Dermis blood vessel endothelial cell (primary cell): ENCODE results near the gene TMEM37. TPM values are rescaled to one million over a fixed set of nuclear protein-coding genes. Genes with fewer than 3 reads are reported as not detected.
A peak's percentile ranks its signal among the peaks of the same experiment; 100 is the strongest.

Experiments
- DNase-seq: peaks from one replicate; pipeline ENCODE4 v3.0.0; 2010
- total RNA-seq: library from RNA; depleted of rRNA; stranded (reverse); fragments of >200 nt; gene quantifications from 2 replicates; pipeline ENCODE4 v1.2.3, GENCODE V29; 2014

Gene TMEM37
- total RNA-seq, 1 donor from 2014 or later = 0.51 TPM

- DNase-seq = no peak
These were observed 3.0 kb downstream of the TMEM37 start for GRCh38 chr2:119434664-119435063.

DNA sequence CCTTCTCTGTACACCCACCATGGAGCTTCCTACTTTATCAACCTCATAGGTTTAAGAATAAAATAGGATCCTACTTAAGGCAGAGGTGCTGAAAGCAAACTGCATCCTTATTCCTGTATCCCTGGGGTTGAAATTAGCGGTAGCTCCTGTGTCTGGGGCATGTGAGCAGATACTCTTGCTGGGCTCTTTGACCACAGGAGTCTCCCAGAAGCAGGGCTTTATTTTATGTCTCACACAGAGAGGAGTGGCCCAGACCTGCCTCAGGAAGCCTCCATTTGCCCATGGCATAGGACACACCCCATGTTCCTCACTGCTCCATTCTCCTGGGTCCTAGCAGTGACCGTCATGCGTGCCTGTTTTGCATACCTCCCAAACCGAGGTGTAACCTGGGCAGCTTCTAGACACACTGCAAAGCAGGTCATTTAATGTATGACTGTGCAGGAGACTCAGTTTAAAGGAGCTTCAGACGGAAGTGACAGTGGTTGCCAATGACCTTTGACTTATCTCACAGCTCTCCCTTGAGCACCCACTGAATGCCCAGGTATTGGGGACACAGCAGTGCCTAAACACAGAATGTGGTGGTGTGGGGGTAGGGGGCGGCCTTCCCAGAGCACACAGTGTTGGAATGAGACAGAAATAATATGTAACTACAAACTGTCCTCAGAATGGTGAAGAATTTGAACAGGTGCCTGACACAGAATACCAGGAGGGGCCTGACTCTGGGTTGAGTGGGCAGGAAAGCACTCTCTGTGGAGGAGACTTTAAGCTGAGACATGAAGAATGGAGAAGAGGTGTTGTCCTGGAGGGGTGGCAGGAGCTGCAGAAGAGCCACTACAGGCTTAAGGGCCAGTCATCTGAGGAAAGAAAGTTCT lies 3.7 kb downstream of the TMEM37 start:
- no peak for DNase-seq

DNA sequence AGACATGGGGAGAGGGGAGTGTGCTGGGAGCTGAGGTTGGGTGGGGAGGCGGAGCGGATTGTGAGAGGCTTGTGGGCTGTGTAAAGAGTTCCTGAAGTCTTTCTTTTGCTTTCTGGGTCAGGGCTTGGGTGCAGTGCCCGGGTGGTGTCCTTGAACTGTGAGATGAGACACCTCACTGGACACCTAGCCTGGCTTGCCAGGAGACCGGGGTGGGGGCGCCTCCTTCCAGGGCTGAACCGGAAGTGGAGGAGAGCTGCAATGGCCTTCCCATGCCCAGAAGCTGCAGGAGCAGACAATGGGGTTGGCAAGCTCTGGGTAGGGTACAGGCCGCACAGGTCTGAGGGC lies 4.3 kb downstream of the TMEM37 start:
- DNase-seq = no peak

- DNase-seq = no peak
These were observed 5.5 kb downstream of the TMEM37 start for GRCh38 chr2:119436993-119437772.

DNA sequence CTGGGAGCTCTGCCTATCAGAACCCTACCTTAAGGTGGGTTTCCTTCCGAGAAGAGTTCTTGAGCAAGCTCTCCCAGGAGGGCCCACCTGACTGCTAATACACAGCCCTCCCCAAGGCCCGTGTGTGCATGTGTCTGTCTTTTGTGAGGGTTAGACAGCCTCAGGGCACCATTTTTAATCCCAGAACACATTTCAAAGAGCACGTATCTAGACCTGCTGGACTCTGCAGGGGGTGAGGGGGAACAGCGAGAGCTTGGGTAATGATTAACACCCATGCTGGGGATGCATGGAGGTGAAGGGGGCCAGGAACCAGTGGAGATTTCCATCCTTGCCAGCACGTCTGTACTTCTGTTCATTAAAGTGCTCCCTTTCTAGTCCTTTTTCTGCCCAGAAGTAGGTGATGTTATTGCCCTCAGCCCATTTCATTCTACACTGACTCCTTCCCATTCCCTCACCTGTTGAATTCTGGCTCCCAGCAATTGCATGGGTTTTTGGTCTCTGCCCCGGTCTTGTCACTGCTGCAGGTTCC lies 6.5 kb downstream of the TMEM37 start:
- DNase-seq = no peak

- DNase-seq = no peak
These were observed 7.2 kb downstream of the TMEM37 start for GRCh38 chr2:119438726-119439284.

DNA sequence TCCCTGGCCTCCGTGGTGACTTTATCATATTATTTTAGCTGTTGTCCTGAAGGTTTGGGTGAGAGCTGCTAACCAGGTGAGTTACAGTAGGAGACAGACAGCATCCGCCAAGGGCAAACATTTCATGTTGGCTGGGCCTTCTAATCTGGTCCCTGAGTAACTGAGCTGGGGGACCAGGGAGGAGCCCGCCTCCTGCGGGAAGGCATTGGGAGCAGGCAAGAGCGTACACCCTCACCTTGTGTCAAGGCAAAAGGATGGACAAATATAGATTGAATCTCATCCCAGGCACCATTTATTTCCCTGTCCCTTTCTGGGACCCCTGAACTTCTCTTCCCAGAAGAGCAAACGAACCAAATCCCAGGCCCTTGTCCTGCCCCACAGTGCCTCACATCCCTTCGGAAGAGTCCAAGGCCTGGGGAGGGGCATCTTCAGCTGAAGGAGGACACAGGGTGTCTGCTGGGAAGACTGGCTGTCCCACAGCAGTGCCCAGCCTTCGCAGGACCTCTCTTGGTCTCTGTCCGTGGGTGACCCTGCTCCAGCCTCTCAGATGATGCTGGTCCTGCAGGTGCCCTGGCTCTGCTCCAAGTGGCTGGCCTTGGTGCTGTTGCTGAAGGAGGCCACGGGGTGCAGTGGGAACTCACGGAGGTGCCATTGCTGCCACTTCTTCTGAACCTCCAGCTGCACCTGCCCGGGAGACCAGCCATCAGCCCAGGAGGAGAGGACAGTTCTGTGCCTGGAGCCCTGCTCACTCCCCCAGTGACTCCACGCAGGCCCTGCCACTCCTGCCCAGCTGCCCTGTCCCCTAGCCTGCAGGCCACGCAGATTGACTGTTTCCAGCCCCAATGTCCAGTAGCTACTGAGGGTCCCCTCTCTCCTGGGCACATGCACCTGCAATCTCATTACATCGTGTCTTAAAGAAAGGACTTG lies 8.2 kb downstream of the TMEM37 start:
- no peak for DNase-seq

- no peak for DNase-seq
These were observed 8.8 kb downstream of the TMEM37 start for GRCh38 chr2:119440501-119440870.

- DNase-seq = no peak
These were observed 9.2 kb downstream of the TMEM37 start for GRCh38 chr2:119440873-119441272.

- DNase-seq = no peak
These were observed 9.9 kb downstream of the TMEM37 start for GRCh38 chr2:119441376-119442225.

GRCh38 chr2:119442226-119442619 lies 10.6 kb downstream of the TMEM37 start:
- DNase-seq = no peak

DNA sequence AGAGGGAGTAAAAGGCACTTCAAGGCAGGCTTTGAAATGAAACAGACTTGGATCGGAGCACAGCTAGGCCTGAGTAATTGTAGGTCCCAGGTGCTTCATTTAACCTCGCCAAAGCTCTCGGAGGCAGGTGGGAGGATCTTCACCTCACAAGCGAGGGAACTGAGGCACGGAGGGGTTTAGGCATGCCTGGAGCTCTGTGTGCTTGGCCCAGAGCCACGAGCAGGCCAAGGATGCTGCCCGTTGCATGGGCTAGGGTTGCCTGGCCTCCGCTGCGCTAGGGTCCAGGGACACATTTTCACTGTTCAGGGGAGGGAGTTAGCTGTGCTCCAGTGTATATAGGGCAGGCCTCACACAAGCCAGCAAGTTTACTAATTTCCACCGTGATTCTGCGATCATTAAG lies 11.2 kb downstream of the TMEM37 start:
- DNase-seq = no peak

DNA sequence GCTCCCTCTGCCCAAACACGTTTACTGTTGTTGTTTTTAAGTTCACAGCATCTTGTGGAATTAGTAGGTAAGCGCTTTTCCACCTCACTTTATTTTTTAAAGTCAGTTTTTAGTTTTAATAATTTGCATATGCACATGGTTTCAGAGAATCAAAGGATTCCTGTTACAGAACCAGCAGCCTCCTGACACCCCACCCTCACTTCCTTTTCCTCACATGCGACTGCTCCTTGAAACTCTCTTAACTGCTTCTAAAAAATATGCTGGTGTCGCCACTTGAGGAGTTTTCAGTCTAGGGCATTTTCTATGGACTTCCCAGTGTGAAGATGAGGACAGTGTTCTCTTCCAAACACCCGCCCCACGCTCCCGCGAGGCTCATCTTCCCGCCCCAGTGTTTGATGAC lies 14.4 kb downstream of the TMEM37 start:
- DNase-seq = no peak

GRCh38 chr2:119448427-119449141 lies 16.9 kb downstream of the TMEM37 start:
- DNase-seq = no peak

DNA sequence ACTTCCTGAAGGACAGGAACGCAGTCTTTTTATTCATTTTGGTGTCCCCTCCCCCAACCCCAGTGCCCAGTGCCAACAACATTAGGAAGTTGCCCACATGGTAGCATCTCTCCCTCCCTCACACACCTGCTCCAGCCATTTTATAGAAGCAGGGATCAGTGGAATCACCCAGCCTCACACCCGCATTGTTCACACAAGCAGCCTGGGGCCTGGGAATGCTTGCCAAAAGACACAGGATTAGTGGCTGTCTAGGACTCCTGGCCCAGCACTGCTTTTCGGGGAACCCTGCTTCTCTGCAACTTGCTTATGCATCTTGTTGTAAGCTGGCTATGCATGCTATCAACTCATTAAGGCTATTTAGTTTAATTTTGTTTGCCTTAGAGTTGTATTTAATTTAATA lies 17.9 kb downstream of the TMEM37 start:
- no peak for DNase-seq

GRCh38 chr2:119451336-119452050 lies 19.8 kb downstream of the TMEM37 start:
- DNase-seq = no peak

DNA sequence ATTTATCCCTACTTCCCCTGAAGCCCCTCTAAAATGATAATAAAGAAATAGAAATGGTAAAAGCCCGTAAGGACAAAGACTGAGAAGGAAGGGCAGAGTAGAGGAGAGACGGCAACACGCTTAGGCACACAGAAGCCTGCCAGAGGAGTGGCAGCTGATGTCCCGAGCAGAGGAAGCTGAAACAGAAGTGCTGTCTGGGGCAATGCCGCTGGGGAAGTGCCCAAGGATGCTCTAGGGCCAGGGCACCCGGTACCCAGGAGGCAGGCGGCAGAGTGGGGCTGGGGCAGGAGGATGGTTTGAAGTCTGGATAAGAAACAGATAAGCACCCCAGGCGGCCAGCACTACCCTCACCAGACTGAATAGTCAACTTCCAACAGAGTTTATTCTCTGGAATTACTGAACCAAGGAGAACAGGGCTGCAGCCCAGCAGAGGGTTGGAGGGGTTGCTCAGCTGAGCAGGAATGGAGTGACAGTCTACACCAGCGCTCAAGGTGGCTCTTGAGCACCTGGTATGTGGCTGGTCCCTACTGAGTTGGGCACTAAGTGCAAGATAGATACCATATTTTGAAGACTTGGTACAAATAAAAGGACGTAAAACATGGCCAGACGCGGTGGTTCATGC lies 22.4 kb downstream of the TMEM37 start:
- DNase-seq = no peak

DNA sequence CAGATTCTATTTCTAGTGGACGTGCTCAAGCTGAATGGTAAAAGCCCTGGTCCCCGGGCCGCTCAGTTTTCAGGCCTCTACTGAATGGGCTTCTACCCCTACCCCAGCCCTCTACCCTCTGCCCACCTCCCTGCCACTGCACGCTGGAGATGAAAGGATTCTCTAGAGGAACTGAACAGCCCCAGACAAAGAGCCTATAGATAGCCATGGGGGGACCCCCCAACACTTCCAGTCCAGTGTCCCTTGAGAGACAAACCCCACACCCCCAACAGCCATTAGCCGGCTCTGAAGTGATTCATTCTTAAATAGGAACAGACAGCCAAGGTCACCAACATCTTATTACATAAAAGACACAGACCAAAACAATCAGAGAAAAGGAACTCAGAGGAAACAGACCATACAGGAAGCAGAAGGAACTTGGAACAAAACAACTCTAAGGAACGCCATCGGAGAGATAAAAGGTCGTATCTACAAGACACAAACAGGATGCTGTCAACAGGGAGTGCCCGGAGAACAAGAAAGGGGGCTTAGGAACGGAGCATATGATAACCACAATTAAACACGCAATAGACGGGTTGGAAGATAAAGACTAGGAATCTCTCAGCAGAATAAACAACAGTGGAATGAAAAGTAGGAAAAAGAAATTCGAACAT lies 23.5 kb downstream of the TMEM37 start:
- DNase-seq = peak; percentile 74

GRCh38 chr2:119460076-119460475 lies 28.4 kb downstream of the TMEM37 start:
- DNase-seq = no peak
